ENCODE data around the gene MGP.

The MGP gene

GRCh38 chr12:14844401-14844800 is 41.3 kb downstream of the MGP start:
- in situ Hi-C loops (cut with HindIII; ENCODE audit: low pct_ligation_motif_present, low sequenced_read_pairs): no loop called here
- no peak for DNase-seq
- no peak for TF ChIP-seq CTCF (IDR thresholded peaks at IDR 0.05; ENCODE audit: low read depth, low read length, missing control alignments)
- Histone ChIP-seq H3K27me3 (replicated peaks) (no peaks in the 10 kb centered on the region), H3K4me3 (ENCODE audit: low read depth, low read length) (no peak overlapping the region), H3K36me3 (replicated peaks) (no peaks in the 10 kb centered on the region), H3K27ac (no peak overlapping the region)

GRCh38 chr12:14843425-14843887 is 42.2 kb downstream of the MGP start, which contains the start of gene ART4:
TSS of gene ART4 (minus strand) at chr12:14843526. CDS start at chr12:14843113, 413 bp downstream.
- Histone ChIP-seq H3K36me3 (replicated peaks) (no peaks in the 10 kb centered on the region), H3K27me3 (replicated peaks) (no peaks in the 10 kb centered on the region), H3K27ac (no peak within 1 kb of the TSS), H3K4me3 (ENCODE audit: low read depth, low read length) (no peak within 1 kb of the TSS)
- no peak for DNase-seq
- in situ Hi-C loops (cut with HindIII; ENCODE audit: low pct_ligation_motif_present, low sequenced_read_pairs): no loop called here
- no peak for TF ChIP-seq CTCF (IDR thresholded peaks at IDR 0.05; ENCODE audit: low read depth, low read length, missing control alignments)

GRCh38 chr12:14842315-14842714 is 43.3 kb downstream of the MGP start:
- Histone ChIP-seq H3K4me3 (ENCODE audit: low read depth, low read length) (no peak overlapping the region), H3K36me3 (replicated peaks) (no peaks in the 10 kb centered on the region), H3K27me3 (replicated peaks) (no peaks in the 10 kb centered on the region), H3K27ac (no peak overlapping the region)
- TF ChIP-seq CTCF (IDR thresholded peaks at IDR 0.05; ENCODE audit: low read depth, low read length, missing control alignments): no peak
- in situ Hi-C loops (cut with HindIII; ENCODE audit: low pct_ligation_motif_present, low sequenced_read_pairs): no loop called here
- no peak for DNase-seq

GRCh38 chr12:14841761-14842160 is 43.9 kb downstream of the MGP start:
- no peaks in the 10 kb centered on the region for H3K27me3 ChIP-seq (replicated peaks)
- TF ChIP-seq CTCF (IDR thresholded peaks at IDR 0.05; ENCODE audit: low read depth, low read length, missing control alignments): no peak
- no peak overlapping the region for H3K4me3 ChIP-seq (ENCODE audit: low read depth, low read length)
- in situ Hi-C loops (cut with HindIII; ENCODE audit: low pct_ligation_motif_present, low sequenced_read_pairs): no loop called here
- no peaks in the 10 kb centered on the region for H3K36me3 ChIP-seq (replicated peaks)
- peak; percentile 62 for DNase-seq
- no peak overlapping the region for H3K27ac ChIP-seq

- in situ Hi-C loops (cut with HindIII; ENCODE audit: low pct_ligation_motif_present, low sequenced_read_pairs): no loop called here
- H3K27ac ChIP-seq: no peak overlapping the region
- no peaks in the 10 kb centered on the region for H3K27me3 ChIP-seq (replicated peaks)
- no peaks in the 10 kb centered on the region for H3K36me3 ChIP-seq (replicated peaks)
- no peak for TF ChIP-seq CTCF (IDR thresholded peaks at IDR 0.05; ENCODE audit: low read depth, low read length, missing control alignments)
- no peak for DNase-seq
- H3K4me3 ChIP-seq (ENCODE audit: low read depth, low read length): no peak overlapping the region
Observed at GRCh38 chr12:14840616-14841015, 45.0 kb downstream of the MGP start.

- DNase-seq: no peak
- no peak for TF ChIP-seq CTCF (IDR thresholded peaks at IDR 0.05; ENCODE audit: low read depth, low read length, missing control alignments)
- no peaks in the 10 kb centered on the region for H3K36me3 ChIP-seq (replicated peaks)
- no peak overlapping the region for H3K27ac ChIP-seq
- no peaks in the 10 kb centered on the region for H3K27me3 ChIP-seq (replicated peaks)
- no peak overlapping the region for H3K4me3 ChIP-seq (ENCODE audit: low read depth, low read length)
- in situ Hi-C loops (cut with HindIII; ENCODE audit: low pct_ligation_motif_present, low sequenced_read_pairs): no loop called here
Observed at GRCh38 chr12:14839262-14839661, 46.4 kb downstream of the MGP start.

Measured in brain microvascular endothelial cell (primary cell).